ENCODE results near the gene DNAJA4.

DNAJA4 gene

GRCh38 chr15:78317145-78317836, 52.9 kb downstream of the DNAJA4 start:
- peak; percentile 12 to 24 for DNase-seq

GRCh38 chr15:78319588-78319987, 55.2 kb downstream of the DNAJA4 start:
- DNase-seq: no peak

DNA sequence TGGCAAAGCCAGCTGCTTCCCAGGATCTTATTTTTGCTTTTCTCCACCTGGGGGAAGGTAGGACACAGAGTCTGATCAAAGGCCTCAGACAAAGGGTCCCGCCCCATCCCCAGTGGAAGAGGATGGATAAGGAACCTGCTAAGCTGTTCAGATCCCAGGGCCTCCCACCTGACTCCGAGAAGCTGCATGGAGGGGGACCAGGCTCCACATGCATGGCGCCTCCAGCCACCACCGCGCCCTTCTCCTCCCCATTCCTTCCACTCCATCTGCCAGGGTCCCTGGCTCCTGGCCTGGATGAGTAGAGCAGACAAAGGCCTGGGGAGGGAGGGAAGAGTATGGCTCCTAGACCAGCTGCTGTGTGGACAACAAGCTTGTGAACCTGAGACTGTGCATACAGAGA, 55.8 kb downstream of the DNAJA4 start:
- DNase-seq: peak in 1 of 2 experiments; percentile 12

- DNase-seq: no peak
Measured at GRCh38 chr15:78321041-78321570, 56.7 kb downstream of the DNAJA4 start.

- no peak for DNase-seq
Measured at GRCh38 chr15:78321786-78322185, 57.4 kb downstream of the DNAJA4 start.

DNA sequence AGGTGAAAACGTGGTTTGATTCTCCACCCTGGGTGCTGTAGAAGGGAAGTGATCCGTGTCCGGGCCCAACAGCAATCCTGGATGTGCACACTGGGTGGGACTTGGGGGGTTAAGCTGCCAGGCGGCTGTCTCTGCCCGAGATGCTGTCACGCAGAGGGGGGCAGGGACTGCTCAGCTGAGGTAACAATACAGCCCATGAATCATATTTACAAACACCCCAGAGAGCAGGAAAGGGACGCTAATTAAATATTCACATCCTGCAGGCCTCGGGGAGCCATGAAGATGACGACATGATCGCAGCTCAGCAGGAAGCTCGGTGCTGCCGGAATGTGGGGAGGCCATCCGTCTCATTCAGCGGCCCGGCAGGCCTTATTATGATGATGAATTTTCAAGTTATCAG, 57.9 kb downstream of the DNAJA4 start:
- DNase-seq: peak; percentile 22 to 41

- DNase-seq: no peak
Measured at GRCh38 chr15:78322724-78323521, 58.6 kb downstream of the DNAJA4 start.

GRCh38 chr15:78323693-78324092, 59.3 kb downstream of the DNAJA4 start:
- no peak for DNase-seq

DNA sequence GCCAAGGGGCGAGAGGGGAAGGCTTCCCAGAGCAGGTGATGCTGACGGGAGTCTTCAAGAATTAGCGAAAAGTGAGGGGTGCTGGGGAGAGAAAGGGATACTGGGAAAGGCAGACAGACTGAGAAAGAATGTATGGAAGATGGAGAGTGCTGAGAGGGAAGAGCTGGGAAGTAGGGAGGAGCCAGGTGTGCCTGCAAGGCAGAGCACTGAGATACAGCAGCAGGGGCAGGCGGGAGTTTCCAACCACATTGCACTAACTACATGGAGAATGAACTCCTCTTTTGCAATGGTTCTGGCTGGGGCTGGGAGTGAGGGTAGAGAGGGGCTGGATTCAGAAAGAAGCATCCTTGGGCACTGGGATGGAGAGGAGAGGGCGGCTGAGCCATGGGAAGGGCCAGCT, 59.8 kb downstream of the DNAJA4 start:
- no peak for DNase-seq

GRCh38 chr15:78325092-78325843, 60.9 kb downstream of the DNAJA4 start:
- DNase-seq: no peak

- DNase-seq: no peak
Measured at GRCh38 chr15:78327466-78327865, 63.1 kb downstream of the DNAJA4 start.

DNA sequence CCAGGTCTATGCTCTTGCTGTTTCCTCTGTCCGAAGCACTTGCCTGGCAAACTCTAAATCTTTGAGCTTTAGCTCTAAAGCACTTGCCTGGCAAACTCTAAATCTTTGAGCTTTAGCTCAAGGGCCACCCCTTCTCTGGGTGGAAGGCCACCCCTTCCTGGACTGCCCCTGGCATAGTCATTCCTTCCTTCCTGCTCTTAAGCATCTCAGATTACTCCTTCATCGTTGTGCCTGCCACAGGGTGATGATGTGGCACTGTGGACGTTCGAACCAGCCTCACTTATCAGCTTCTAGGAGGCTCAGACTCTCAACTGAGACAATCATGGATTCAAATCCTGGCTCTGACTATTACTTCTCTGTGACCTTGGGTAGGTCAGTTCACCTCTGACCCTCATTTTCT, 65.3 kb downstream of the DNAJA4 start:
- no peak for DNase-seq

All from SHP77 (cell line).